GM12891 (cell line): ENCODE data around the gene LONRF2.
A peak's percentile ranks its signal among the peaks of the same experiment; 100 is the strongest.

Source experiments
- DNase-seq: peaks from one replicate; pipeline ENCODE4 v3.0.0; 2011; ENCODE audit warnings: low spot score; ENCODE audit not compliant: insufficient read length
- FAIRE-seq: peaks from 2 replicates; lab custom pipeline; 2011; peaks lifted over from hg19 to GRCh38; lab: Jason Lieb, UNC
- PAX5 ChIP-seq: IDR thresholded peaks from 2 replicates; pipeline ENCODE4 v1.6.1; 2011; ENCODE audit warnings: low read length, moderate library complexity, mild to moderate bottlenecking; ENCODE audit not compliant: insufficient read depth, severe bottlenecking
- POLR2A ChIP-seq: IDR thresholded peaks from 2 replicates; pipeline ENCODE4 v1.6.1; 2011; ENCODE audit warnings: low read depth, low read length, control low read depth
- POLR2AphosphoS5 ChIP-seq: IDR thresholded peaks from 2 replicates; pipeline ENCODE4 v1.6.1; 2011; ENCODE audit warnings: low read depth, low read length, control low read depth
- POU2F2 ChIP-seq: IDR thresholded peaks from 2 replicates; pipeline ENCODE4 v1.6.1; 2011; ENCODE audit warnings: low read depth, mild to moderate bottlenecking, control low read depth, low read length, moderate library complexity
- SPI1 ChIP-seq: IDR thresholded peaks from 2 replicates; pipeline ENCODE4 v1.6.1; 2011; ENCODE audit warnings: low read depth, low read length, control low read depth
- TAF1 ChIP-seq: IDR thresholded peaks from 2 replicates; pipeline ENCODE4 v1.6.1; 2011; ENCODE audit warnings: low read depth, low read length, control low read depth

Gene LONRF2

GRCh38 chr2:100241236-100241635, 81.1 kb downstream of the LONRF2 start:
- FAIRE-seq = no peak
- DNase-seq = no peak
- TF ChIP-seq SPI1 (no peak), TAF1 (no peak), POLR2A (no peak), POLR2AphosphoS5 (no peak), PAX5 (no peak), POU2F2 (no peak)

GRCh38 chr2:100240386-100240785, 81.9 kb downstream of the LONRF2 start:
- TF ChIP-seq SPI1 (no peak), TAF1 (no peak), POLR2AphosphoS5 (no peak), POLR2A (no peak), PAX5 (no peak), POU2F2 (no peak)
- FAIRE-seq = no peak

GRCh38 chr2:100239486-100240210, 82.7 kb downstream of the LONRF2 start:
- TF ChIP-seq POLR2AphosphoS5 (no peak), POU2F2 (no peak), SPI1 (no peak), TAF1 (no peak), POLR2A (no peak), PAX5 (no peak)
- no peak for DNase-seq
- no peak for FAIRE-seq

More at GRCh38 chr2:100240386-100240785, 81.9 kb downstream of the LONRF2 start:
- no peak for DNase-seq

GRCh38 chr2:100238471-100238870, 83.8 kb downstream of the LONRF2 start:
- DNase-seq (no peak), FAIRE-seq (no peak)
- no peak for TF ChIP-seq POLR2AphosphoS5
- no peak for TF ChIP-seq SPI1
- no peak for TF ChIP-seq TAF1
- no peak for TF ChIP-seq PAX5
- no peak for TF ChIP-seq POLR2A
- TF ChIP-seq POU2F2 = no peak

GRCh38 chr2:100237770-100238169, 84.5 kb downstream of the LONRF2 start:
- FAIRE-seq = no peak
- DNase-seq = no peak

GRCh38 chr2:100237163-100237562, 85.1 kb downstream of the LONRF2 start:
- TF ChIP-seq PAX5 (no peak), SPI1 (no peak), POLR2AphosphoS5 (no peak), TAF1 (no peak), POLR2A (no peak), POU2F2 (no peak)
- DNase-seq (no peak), FAIRE-seq (peak; percentile 31)

More at GRCh38 chr2:100237770-100238169, 84.5 kb downstream of the LONRF2 start:
- no peak for TF ChIP-seq TAF1
- TF ChIP-seq POLR2A = no peak
- TF ChIP-seq SPI1 = no peak
- no peak for TF ChIP-seq PAX5
- no peak for TF ChIP-seq POU2F2
- TF ChIP-seq POLR2AphosphoS5 = no peak

- FAIRE-seq (no peak), DNase-seq (no peak)
- TF ChIP-seq POLR2A (no peak), SPI1 (no peak)
These were observed 86.1 kb downstream of the LONRF2 start for GRCh38 chr2:100236166-100236565.

- no peak for FAIRE-seq
- TF ChIP-seq POLR2A = no peak
- TF ChIP-seq TAF1 = no peak
- TF ChIP-seq POU2F2 = no peak
- TF ChIP-seq PAX5 = no peak
- no peak for TF ChIP-seq POLR2AphosphoS5
- no peak for TF ChIP-seq SPI1
These were observed 86.7 kb downstream of the LONRF2 start for GRCh38 chr2:100235581-100235980.

GRCh38 chr2:100235098-100235497, 87.2 kb downstream of the LONRF2 start:
- DNase-seq (peak; percentile 41), FAIRE-seq (peak; percentile 82)
- TF ChIP-seq POU2F2 (no peak), PAX5 (no peak), SPI1 (peak; percentile 86)

More at GRCh38 chr2:100235581-100235980, 86.7 kb downstream of the LONRF2 start:
- no peak for DNase-seq

GRCh38 chr2:100234141-100234540, 88.2 kb downstream of the LONRF2 start:
- TF ChIP-seq SPI1 = no peak
- TF ChIP-seq POU2F2 = no peak
- no peak for TF ChIP-seq TAF1
- no peak for TF ChIP-seq PAX5
- TF ChIP-seq POLR2A = no peak
- TF ChIP-seq POLR2AphosphoS5 = no peak
- DNase-seq (no peak), FAIRE-seq (no peak)
